SIG-M5 treated with dmso at 0.1 percent for 504 hours (cell line): ENCODE data around the gene TAS2R50.

Source experiments
- DNase-seq: peaks from one replicate; lab custom pipeline; 2025; ENCODE audit not compliant: unreplicated experiment; lab: John Stamatoyannopoulos, UW

The TAS2R50 gene

GRCh38 chr12:10956085-10956484 is 30.6 kb downstream of the TAS2R50 start:
- DNase-seq: no peak

- no peak for DNase-seq
Observed at GRCh38 chr12:10952645-10953044, 34.1 kb downstream of the TAS2R50 start.

- no peak for DNase-seq
Observed at GRCh38 chr12:10943167-10943566, 43.5 kb downstream of the TAS2R50 start.

- no peak for DNase-seq
Observed at GRCh38 chr12:10941916-10942607, 44.6 kb downstream of the TAS2R50 start.

DNA sequence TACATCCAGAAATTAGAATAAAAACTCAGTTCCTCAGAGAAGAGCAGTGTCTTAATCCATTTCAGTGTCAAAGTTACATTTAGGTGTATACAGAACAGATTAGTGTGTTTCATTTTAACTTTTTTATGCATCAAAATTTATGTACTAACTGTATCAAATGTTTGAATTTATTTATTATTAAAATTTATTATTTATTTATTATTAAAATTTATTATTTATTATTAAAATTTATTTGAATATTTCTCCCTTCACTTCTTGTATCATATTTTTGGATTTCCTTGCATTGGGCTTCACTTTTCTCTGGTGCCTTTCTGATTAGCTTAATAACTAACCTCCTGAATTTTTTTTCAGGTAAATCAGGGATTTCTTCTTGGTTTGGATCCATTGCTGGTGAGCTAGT is 45.3 kb downstream of the TAS2R50 start:
- DNase-seq: no peak

GRCh38 chr12:10940389-10940788 is 46.3 kb downstream of the TAS2R50 start:
- DNase-seq: no peak

GRCh38 chr12:10939163-10939562 is 47.5 kb downstream of the TAS2R50 start, which contains the start of gene TAS2R14:
TAS2R14 (minus strand) TSS chr12:10939263; CDS start chr12:10939207, 56 bp downstream.
- DNase-seq: no peak

DNA sequence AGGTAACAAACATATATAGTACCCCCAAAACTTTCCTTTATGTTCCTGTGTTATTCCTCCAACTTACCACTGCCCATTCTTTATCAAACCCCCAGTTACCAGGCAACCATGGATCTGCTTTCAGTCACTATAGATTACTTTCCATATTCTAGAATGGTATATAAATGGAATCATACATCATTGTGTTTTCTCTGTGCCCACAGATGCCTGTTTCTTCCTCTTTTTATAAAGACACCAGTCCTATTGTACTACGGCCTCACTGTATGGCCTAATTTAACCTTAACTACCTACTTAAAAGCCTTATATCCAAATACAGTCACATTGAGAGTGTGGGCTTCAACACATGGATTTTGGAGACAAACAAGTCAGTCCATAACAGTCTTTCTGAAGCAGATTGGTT is 50.2 kb downstream of the TAS2R50 start:
- DNase-seq: peak; percentile 3
